Activated T-cell treated with anti-CD3 and anti-CD28 coated beads, Interleukin-2, amount 50 U/mL, for 48 hours (primary cell): ENCODE results near the gene CSK.

Experiments used
- DNase-seq, 2 experiments: peaks; one replicate each; pipeline ENCODE4 v3.0.0-alpha.2; 2020

Gene CSK

DNA sequence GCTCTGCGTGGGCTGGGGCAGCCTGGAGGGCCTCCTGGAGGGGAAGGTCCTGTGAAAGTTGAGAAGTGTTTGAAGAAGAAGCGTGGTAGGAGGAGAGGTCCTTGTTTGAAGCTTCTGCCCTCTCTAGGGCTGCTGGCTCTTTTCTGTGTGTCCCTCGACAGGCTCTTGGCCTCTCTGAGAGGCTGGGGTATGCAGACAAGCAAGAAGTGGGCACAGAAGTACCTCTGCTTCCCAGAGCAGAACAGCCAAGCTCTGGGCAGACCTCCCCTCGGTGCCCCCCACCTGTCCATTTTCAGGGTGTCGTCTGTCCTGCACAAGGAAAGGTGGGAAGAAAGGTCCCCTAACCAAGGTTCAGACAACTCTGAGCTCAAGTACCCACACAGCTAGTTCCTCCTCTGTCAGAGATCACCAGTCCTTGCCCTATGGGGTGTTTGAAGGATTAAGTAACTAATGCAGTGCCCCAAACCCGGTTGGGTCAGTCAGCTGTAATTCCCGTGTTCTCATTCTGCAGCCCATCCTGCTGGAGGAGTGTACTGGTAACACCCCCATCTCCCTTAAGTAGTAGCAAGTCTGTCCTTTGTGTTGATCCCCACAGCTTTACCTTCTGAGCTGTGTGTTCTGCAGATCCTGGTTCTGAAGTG lies 6.3 kb downstream of the CSK start:
- DNase-seq: no peak

DNA sequence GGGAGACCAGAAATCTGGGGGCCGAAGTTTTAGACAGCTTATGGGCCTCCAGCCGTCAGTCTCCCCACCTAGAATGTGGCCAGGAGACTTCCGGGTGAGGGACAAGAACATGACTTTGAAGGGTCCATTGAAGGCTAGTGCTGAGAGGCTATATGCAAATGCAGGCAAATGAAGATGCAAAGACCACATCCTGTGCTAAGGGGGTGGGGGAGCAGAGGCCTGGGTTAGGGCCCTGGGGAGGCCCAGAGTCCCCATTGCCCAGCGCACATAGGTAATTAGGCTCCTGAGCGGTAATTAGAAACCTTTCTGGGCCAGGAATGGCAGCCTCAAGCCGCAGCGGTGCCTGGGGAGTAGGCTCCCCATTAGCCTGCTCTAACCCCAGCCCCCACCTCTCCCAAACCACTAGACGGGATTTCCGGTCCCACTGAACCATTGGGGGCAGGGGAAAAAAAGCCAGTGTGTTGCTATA lies 6.8 kb downstream of the CSK start:
- DNase-seq: peak; percentile 65 to 72

DNA sequence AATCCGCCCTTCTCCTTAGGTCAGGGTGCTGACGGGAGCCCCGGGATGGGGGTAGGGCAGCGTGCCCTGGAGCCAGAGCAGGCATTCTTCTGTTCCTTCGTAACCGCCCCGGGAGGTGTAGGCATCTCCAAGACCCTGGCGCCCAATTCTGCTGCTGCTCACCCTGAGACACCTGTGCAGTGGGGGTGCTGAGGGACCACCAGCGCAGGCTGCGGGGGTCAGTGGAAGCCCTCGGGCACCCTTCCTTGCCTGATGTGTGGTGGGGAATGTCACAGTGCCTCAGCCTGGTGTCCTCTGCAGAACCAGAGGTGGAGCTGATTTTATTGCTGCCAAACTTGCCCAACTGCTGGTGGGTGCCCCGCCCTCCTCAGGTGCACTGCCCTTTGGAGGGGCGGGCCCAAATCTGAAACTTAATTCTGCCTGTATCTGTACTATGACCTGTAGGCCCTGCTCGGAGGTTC lies 7.3 kb downstream of the CSK start:
- peak in 1 of 2 experiments; percentile 50 for DNase-seq

DNA sequence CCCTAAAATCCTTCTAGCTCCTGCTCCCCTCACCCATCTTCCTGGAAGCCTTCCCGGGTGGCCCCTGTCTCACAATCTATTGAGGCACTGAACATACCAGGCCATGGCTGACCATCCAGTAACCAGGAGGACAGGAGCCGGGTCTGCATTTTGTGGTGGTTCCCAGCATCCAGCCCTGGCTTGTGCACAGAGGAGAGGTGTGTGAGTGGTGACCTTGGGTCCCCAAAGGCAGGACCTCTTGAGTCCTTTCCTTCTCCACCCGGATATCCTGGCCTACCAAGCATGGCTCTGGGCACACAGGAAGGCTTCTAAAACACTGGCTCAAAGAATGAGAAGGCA lies 7.8 kb downstream of the CSK start:
- peak in 1 of 2 experiments; percentile 46 for DNase-seq

DNA sequence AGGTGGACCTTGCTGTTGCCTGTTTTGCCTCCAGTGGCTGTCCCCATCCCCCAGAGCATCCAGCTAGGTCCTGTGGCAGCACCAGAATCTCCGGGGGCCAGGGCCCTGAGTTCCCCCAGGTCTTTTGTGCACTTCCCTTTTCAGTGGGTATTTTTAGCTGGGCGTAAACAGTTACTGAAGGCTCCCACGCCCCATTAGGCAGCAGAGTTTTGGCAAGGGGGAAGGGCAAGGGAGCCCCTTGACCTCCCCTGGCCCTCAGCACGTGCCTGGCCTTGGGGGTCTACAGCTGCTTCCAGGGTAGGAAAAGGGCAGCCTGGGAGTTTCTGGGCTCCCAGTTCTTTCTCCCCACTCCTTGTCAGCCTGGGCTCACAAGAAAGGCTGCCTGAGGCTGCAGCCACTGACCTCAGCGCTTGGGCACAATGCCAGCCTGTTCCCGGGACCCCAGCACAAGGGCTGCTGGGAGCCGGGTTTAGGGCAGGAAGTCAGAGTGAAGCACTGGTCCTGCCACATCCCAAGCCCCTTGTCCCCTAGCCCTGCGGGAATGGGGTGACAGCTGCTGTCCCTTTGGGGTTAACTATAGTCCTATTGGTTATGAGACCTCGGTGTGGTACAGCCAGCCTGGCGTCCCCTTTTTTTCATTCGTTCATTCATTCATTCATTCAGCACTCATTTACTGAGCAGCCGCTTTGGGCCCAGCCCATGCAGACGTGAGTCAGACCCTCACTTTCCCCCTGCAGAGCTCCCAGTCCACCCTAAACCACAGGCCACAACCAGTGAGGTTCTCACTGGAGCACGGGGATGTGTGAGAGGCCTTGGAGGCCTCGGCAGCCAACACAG lies 8.4 kb downstream of the CSK start:
- DNase-seq: peak; percentile 70 to 73

DNA sequence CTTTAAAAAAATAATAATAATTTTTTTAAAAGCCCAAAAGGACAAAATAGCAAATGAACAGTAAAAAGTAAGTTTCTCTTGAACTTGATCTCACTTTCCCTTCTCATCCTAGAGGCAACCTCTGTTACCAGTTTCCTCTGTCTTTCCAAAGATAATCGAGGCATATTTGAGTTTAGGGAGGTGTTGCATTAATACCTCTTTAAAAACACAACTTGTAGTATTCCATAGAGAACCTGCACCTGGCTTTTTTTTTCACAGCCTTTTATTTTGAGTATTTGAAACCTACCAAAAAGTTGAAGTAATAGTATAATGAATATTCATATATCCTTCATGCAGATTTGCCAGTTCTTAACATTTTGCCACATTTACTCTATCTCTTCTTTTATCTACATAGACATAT lies 9.1 kb downstream of the CSK start:
- DNase-seq: no peak

DNA sequence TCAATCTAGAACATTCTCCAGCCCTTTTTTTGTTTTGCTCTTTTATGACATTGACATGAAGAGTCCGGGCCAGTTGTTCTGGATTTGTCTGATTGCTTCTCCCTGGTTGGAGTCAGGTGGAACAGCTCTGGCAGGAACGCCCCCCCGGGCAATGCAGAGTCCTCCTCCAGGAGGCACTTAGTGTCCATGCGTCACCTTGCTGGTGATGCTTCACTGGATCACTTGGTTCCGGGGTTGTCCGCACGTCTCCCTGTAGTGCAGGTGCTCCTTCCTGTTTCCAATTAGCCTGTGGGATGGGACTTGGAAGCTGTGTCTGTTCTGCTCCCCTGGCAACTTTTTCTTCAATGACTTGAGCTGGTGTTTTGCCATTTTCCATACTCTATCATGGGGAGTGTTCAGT lies 9.8 kb downstream of the CSK start:
- no peak for DNase-seq

DNA sequence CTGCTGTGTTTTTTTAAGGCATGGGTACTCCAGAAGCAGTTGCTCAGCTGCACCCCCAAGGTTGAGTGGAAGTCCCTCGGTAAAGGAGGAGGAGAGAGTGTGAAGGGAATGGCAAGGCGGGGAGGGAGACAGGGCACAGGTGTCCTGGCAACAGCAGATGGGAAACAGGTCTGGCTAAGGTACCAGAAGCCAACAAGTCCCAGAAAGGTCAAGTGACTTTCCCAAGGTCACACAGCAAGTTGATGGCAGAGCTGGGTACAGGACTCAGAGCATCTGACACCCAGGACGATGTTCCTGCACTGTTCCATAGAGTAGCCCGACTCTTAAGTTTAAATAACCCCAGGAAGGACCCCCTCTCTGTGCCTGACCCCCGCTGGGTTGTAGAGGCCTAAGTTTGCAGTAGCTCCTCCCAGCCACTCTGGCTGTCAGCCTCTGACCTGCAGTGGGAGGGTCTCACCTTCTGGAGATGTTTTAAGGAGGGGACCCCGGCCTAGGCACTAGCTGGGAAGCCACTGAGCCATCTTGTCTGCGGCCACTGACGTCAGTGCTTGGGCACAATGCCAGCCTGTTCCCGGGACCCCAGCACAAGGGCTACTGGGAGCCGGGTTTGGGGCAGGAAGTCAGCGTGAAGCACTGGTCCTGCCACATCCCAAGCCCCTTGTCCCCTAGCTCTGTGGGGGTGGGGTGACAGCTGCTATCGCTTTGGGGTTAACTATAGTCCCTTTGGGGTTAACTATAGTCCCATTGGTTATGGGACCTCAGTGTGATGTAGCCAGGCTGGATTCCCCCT lies 10.5 kb downstream of the CSK start:
- no peak for DNase-seq

DNA sequence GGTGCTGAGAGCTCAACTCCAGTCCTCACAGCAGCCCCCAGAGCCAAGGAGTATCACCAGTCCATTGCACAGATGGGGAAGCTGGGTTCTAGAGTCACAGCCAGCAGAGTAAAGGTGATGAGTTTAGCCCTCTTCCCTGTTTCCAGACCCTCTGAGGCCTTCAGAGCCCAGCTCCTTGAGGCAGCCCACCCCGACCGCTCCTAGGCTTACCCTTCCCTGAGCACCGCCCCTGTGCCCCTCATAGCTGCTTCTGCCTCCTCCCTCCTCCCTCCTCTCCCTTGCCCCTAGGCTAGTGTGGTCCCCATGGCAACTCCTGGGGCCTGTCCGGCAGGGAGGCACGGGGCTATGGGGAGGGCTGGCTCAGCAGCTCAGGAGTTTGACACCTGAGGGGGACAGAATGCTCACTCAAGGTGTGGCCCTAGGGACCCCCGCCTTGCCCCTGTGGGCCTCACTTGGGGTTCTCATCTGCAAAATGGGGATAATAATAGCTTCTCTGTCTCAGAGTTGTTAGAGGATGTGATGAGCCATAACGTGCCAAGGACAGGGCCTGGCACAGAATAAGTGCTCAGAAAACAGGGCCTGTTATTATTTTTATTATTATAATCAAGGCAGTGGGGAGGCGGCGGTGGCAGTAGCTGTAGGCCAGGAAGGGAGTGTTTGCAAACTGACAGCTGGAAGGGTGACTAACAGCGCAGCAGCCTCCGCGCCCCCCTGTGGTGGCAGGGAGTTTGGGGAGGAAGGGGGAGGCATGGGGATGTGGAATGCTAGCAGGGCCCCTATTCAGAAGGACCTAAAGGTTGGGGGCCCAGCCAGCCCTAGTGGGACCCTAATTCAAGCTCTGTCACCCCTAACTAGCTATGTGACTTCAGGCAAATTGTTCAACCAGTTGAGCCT lies 11.5 kb downstream of the CSK start:
- peak; percentile 78 to 81 for DNase-seq

DNA sequence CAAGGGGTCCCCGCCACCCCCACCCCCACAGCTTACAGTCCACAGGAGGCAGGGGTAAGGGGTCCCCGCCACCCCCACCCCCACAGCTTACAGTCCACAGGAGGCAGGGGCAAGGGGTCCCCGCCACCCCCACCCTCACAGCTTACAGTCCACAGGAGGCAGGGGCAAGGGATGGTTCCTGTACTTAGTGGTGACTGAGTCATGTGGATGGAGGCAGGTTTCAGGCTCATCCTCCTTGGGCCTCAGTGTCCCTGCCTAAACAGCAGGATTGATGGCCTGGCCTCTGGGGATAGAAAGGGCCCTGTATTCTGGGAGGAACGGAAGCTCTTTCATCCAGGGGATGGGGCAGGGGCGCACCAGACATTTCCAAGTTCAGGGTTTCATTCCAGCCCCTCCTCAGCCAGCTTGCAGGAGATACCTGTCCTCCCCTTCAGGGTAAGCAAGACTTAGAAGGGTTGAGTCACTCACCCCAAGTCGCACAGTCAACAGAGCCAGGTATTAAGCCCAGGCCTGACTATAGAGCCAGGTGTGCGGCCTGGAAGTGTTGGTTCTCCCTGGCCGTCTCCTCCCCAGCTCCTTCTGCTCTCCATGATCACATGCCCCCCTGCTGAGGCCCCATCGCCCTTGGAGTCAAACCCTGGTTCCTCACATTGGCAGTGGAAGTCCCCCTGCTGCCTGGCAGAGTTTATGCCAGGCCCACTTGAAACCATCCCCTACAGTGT lies 12.5 kb downstream of the CSK start:
- DNase-seq: peak in 1 of 2 experiments; percentile 55

DNA sequence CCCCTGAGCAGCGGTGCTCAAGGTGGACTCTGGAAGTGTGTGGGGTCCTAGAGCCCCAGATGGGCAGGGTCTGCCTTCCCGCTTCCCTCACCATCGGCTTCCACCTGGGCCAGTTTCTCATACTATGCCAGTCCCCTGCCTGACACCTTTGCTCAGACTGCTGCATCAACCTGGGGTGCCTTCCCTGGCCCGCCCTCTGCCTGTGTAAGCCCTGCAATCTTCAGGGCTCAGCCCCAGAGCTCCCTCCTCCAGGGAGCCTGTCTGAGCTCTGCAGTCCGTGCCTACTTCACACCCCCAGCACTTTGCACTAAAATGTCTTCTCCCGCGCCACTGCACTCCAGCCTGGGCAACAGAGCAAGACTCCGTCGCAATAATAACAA lies 13.1 kb downstream of the CSK start:
- no peak for DNase-seq

DNA sequence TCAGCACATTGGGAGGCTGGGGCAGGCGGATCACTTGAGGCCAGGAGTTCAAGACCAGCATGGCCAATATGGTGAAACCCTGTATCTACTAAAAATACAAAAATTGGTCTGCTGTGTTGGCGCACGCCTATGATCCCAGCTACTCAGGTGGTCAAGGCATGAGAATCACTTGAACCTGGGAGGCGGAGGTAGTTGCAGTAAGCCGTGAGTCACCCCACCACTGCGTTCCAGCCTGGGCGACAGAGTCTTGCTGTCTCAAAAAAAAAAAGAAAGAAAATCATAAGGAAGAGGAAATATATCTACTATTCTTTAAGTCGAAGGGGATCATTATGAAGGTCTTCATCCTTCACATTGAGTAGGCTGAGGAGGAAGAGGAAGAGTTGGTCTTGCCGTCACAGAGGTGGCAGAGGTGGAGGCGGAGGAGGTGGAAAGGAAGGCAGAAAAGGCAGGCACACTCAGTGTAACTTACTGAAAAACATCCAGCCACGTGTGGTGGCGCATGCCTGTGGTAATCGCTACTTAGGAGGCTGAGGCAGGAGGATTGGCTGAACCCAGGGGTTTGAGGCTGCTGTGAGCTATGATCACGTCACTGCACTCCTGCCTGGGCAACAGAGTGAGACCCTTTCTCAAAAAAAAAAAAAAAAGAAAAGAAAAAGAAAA lies 14.2 kb downstream of the CSK start:
- DNase-seq: peak; percentile 65 to 68

DNA sequence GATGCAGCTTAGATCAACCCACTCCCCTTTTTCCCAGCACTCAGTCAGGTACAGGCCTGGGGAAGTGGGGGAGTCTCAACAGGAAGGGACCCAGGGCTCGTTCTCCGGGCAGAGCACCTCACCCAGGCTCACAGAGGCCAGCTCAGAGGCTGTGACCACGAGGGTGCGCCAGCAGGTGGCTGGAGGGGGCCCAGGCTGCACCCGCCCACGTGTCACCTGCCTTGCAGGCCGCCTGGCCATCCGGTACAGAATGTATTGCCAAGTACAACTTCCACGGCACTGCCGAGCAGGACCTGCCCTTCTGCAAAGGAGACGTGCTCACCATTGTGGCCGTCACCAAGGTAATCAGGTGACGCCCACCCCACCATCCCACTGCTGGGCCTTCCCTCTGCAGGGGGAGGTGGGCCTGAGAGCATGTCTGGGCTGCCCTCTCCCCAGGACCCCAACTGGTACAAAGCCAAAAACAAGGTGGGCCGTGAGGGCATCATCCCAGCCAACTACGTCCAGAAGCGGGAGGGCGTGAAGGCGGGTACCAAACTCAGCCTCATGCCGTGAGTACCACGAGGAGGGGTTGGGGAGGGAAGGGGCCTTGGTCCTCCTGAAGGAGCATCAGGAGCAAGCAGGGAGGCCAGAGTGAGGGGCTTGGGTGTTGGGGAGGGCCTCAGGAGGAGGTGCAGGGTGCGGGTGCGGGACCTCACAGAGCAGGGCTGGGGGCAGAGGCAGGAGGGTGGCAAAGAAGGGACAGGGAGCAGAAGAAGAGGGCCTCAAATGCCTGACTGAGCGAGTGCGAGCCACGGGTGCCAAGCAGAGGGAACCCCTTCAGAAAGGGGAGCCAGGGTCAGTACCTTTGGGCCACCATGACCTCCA lies 16.7 kb downstream of the CSK start:
- peak in 1 of 2 experiments; percentile 39 for DNase-seq

DNA sequence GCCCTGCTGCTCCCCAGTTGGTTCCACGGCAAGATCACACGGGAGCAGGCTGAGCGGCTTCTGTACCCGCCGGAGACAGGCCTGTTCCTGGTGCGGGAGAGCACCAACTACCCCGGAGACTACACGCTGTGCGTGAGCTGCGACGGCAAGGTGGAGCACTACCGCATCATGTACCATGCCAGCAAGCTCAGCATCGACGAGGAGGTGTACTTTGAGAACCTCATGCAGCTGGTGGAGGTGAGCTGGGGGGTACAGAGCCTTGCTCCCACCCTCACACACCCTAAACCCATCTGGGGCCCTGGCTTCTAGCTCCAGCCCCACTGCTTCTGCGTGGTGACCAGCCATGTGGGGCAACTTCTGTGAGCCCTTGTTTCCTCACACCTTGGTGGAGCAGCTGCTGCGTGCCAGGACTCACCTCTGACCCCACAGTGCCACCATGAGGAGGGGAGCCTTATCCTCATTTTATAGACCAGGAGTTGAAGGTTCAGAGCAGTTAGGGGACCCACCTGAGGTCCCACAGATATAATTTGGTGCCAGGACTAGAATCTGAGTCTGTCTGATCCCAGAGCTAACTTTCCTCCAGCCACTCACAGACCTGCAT lies 17.5 kb downstream of the CSK start:
- DNase-seq: peak; percentile 51 to 57

DNA sequence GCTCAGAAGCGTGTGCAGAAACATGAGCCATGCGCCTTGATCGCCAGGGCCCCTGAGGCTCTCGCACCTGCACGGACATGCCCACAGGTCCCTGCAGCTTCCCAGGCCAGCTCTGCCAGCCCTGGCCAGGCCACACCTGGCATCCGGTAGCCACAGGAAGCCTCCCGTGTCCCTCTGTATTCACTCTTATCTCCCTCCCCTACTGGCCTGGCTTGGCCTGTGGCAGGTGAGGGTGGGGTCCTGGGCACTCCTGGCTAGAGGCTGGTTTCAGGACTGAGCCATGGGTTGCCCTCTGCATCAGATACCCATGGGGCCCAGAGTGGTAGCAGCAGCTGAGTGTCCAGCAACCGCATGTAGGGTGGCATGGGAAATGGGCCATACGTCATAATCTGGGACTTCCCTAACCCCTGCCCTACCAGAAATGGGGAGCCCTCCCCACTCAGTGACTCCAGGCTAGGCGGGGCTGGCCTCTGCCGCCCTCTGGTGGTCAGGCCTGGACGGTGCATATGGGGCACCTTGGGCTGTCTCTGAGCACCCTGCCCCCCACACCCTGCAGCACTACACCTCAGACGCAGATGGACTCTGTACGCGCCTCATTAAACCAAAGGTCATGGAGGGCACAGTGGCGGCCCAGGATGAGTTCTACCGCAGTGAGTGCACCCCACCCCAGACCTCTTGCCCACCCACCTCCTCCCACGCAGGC lies 18.1 kb downstream of the CSK start:
- peak; percentile 94 to 95 for DNase-seq

DNA sequence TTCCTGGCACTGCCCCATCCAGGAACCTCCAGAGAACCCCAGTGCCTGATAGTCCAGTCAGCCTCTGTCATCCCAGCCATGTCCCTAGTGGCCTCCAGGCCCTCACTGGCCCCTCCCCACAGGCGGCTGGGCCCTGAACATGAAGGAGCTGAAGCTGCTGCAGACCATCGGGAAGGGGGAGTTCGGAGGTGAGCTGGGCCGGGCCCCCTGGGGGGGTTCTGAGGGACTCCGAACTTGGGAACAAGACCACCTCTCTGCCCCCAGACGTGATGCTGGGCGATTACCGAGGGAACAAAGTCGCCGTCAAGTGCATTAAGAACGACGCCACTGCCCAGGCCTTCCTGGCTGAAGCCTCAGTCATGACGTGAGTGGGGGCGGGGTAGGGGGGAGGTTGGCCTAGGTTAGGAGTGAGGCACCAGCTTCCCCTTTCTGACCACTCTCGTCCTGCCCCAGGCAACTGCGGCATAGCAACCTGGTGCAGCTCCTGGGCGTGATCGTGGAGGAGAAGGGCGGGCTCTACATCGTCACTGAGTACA lies 18.7 kb downstream of the CSK start:
- no peak for DNase-seq

DNA sequence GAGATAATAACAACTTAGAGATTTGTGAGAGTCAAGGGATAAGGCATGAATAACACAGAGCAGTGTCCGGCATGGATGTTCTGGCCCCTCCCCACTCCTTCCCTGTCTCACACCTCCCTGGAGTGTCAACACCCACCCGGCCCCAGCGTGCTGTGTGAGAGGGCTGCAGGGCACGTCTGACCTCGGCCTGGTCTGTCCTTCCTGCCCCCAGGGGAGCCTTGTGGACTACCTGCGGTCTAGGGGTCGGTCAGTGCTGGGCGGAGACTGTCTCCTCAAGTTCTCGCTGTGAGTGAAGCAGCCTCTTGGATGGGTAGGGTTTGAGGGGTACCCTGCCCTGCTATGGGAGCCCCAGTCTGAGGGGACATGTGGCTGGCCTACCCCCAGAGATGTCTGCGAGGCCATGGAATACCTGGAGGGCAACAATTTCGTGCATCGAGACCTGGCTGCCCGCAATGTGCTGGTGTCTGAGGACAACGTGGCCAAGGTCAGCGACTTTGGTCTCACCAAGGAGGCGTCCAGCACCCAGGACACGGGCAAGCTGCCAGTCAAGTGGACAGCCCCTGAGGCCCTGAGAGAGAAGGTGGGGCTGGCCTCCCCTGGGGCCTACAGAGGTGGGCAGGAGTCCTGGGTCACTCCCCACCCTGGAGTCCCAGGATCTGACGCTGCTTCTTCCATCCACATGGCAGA lies 19.6 kb downstream of the CSK start:
- no peak for DNase-seq

DNA sequence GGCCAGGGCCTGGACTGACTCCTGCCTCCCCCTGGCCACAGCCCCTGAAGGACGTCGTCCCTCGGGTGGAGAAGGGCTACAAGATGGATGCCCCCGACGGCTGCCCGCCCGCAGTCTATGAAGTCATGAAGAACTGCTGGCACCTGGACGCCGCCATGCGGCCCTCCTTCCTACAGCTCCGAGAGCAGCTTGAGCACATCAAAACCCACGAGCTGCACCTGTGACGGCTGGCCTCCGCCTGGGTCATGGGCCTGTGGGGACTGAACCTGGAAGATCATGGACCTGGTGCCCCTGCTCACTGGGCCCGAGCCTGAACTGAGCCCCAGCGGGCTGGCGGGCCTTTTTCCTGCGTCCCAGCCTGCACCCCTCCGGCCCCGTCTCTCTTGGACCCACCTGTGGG lies 20.4 kb downstream of the CSK start:
- no peak for DNase-seq
